Mucosa of rectum (tissue), 2 donors: ENCODE measurements around the gene FYB1.

Experiments
- H3K27ac ChIP-seq, 2 donors: one replicate each; pipeline ENCODE4 v1.7.0; 2013; ENCODE audit warnings: inconsistent platforms in 2 of 2, low read depth in 2 of 2, low read length in 2 of 2
- H3K27me3 ChIP-seq, 2 donors: one replicate each; pipeline ENCODE4 v1.7.0; 2013; ENCODE audit warnings: low read length in 2 of 2; ENCODE audit not compliant: control insufficient read depth in 2 of 2, insufficient read depth in 2 of 2
- H3K36me3 ChIP-seq, 2 donors: one replicate each; pipeline ENCODE4 v1.7.0; 2013; ENCODE audit warnings: low read length in 2 of 2; ENCODE audit not compliant: control insufficient read depth in 2 of 2, insufficient read depth in 2 of 2
- H3K4me1 ChIP-seq, 2 donors: one replicate each; pipeline ENCODE4 v1.7.0; 2013; ENCODE audit warnings: low read length in 2 of 2, mild to moderate bottlenecking in 1 of 2; ENCODE audit not compliant: control insufficient read depth in 2 of 2, insufficient read depth in 2 of 2
- H3K4me3 ChIP-seq, 2 donors: one replicate each; pipeline ENCODE4 v1.7.0; 2013; ENCODE audit warnings: low read length in 2 of 2
- H3K9ac ChIP-seq, 2 donors: one replicate each; pipeline ENCODE4 v1.7.0; 2013; ENCODE audit warnings: low read length in 2 of 2, low read depth in 1 of 2, mild to moderate bottlenecking in 1 of 2
- H3K9me3 ChIP-seq, 2 donors: one replicate each; pipeline ENCODE4 v1.7.0; 2013; ENCODE audit warnings: low read length in 2 of 2; ENCODE audit not compliant: control insufficient read depth in 2 of 2
- donor health status: healthy.
- donor health status: Normal muscosa, but diverticular disease.

FYB1 gene

GRCh38 chr5:39199335-39199734 is 20.0 kb downstream of the FYB1 start:
- Histone ChIP-seq H3K27me3 (no peaks in the 10 kb centered on the region), H3K9me3 (no peaks in the 10 kb centered on the region), H3K9ac (peak overlapping the region in 1 of 2 donors; percentile 34), H3K27ac (no peak overlapping the region), H3K36me3 (no peaks in the 10 kb centered on the region), H3K4me1 (no peaks in the 10 kb centered on the region), H3K4me3 (peak overlapping the region in 1 of 2 donors; percentile 48)

DNA sequence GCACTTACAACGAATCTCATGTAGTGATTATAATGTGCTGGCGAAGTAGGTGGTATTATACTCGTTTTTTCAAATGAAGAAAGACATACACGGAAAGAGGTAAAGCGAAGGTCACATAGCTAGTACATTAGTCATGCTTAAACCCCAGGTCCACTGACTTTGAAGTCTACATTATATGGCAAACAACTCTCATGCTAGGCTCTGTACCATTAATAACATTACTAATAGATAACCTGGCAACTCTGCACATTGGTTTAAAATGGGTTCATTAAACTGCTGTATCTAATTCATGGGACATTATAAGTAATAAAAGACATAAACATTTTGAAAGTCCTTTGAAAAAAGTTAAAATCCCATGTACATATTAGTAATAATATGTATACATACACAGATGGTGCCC is 21.2 kb downstream of the FYB1 start:
- H3K27me3 ChIP-seq = no peaks in the 10 kb centered on the region
- H3K4me1 ChIP-seq = no peaks in the 10 kb centered on the region
- no peaks in the 10 kb centered on the region for H3K9me3 ChIP-seq
- H3K4me3 ChIP-seq = peak overlapping the region in 1 of 2 donors; percentile 3
- no peaks in the 10 kb centered on the region for H3K36me3 ChIP-seq
- H3K27ac ChIP-seq = no peak overlapping the region
- H3K9ac ChIP-seq = no peak overlapping the region

DNA sequence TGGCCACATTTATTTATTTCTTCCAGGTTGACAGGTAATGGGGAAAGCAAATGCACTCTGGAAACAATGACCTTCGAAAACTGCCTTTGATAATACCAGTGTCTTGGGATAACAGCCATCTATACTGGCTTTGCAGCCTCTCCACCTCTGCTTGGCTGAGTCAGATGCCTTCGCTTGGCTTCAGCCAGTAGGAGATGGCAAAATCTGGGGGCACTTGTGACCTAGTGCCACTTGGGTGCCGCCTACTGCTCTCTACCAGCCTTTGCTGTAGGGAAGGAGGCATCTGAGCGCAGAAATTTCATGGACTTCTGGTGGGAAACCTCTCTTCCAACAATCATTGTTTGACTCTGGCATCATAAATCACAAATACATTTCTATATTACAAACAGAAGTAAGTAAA is 21.8 kb downstream of the FYB1 start:
- peaks cover 0 to 2% of the 10 kb centered on the region in 2 donors for H3K4me1 ChIP-seq
- no peaks in the 10 kb centered on the region for H3K9me3 ChIP-seq
- H3K36me3 ChIP-seq = no peaks in the 10 kb centered on the region
- peak overlapping the region in 1 of 2 donors; percentile 14 for H3K4me3 ChIP-seq
- H3K27ac ChIP-seq = no peak overlapping the region
- H3K27me3 ChIP-seq = no peaks in the 10 kb centered on the region
- H3K9ac ChIP-seq = no peak overlapping the region

- H3K4me1 ChIP-seq = peaks cover 0 to 4% of the 10 kb centered on the region in 2 donors
- H3K9ac ChIP-seq = no peak overlapping the region
- no peaks in the 10 kb centered on the region for H3K9me3 ChIP-seq
- no peak overlapping the region for H3K27ac ChIP-seq
- H3K36me3 ChIP-seq = no peaks in the 10 kb centered on the region
- H3K27me3 ChIP-seq = no peaks in the 10 kb centered on the region
- no peak overlapping the region for H3K4me3 ChIP-seq
Observed at GRCh38 chr5:39195198-39195826, 24.1 kb downstream of the FYB1 start.

GRCh38 chr5:39194466-39195136 is 24.8 kb downstream of the FYB1 start:
- H3K9me3 ChIP-seq = no peaks in the 10 kb centered on the region
- H3K4me3 ChIP-seq = no peak overlapping the region
- no peak overlapping the region for H3K27ac ChIP-seq
- peaks cover 0 to 4% of the 10 kb centered on the region in 2 donors for H3K4me1 ChIP-seq
- H3K9ac ChIP-seq = no peak overlapping the region
- H3K36me3 ChIP-seq = no peaks in the 10 kb centered on the region
- no peaks in the 10 kb centered on the region for H3K27me3 ChIP-seq

DNA sequence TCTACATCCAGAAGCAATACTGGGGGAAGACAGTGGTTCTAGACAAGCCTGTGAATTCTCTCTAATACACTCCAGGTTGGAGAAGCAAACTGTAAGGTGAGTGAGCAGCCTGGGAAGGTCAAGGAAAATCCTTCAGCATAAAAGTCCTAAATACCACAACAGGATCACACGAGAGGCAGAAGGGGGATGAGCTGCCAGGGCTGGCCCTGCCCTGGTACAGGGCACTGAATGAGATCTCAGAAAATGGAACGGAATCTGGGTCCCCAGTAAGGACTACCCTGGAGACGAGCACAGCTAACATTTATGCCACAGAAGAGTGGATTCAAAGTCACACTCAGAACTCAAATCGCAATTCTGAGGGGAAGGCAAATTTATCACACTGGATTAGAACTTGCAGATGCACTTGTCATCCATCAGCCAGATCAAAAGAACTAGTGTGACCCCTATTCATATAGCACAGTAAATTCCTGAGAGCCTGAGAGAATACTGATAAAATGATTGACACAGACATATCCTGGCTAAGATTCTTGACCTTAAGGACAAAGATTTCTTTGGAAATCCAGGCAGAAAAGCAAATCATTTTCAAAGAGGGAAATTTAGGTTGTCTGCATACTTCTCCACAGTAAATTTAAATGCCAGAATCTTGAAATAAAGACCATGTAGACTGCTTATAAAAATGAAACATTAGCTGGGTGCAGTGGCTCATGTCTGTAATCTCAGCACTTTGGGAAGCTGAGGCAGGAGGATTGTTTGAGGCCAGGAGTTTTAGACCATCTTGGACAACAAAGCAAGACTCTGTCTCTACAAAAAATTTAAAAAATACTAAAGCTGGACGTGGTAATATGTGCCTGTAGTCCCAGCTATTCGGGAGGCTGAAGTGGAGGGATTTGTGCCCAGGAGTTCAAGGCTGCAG is 25.6 kb downstream of the FYB1 start:
- no peak overlapping the region for H3K4me3 ChIP-seq
- H3K27ac ChIP-seq = no peak overlapping the region

GRCh38 chr5:39192450-39193160 is 26.8 kb downstream of the FYB1 start:
- H3K4me1 ChIP-seq = peaks cover 0 to 4% of the 10 kb centered on the region in 2 donors
- no peak overlapping the region for H3K27ac ChIP-seq
- H3K9ac ChIP-seq = no peak overlapping the region
- H3K4me3 ChIP-seq = no peak overlapping the region
- H3K27me3 ChIP-seq = no peaks in the 10 kb centered on the region
- H3K36me3 ChIP-seq = no peaks in the 10 kb centered on the region
- H3K9me3 ChIP-seq = no peaks in the 10 kb centered on the region

More for the DNA sequence above, 25.6 kb downstream of the FYB1 start:
- Histone ChIP-seq H3K4me1 (peaks cover 0 to 4% of the 10 kb centered on the region in 2 donors), H3K9me3 (no peaks in the 10 kb centered on the region), H3K36me3 (no peaks in the 10 kb centered on the region), H3K27me3 (no peaks in the 10 kb centered on the region), H3K9ac (no peak overlapping the region)

DNA sequence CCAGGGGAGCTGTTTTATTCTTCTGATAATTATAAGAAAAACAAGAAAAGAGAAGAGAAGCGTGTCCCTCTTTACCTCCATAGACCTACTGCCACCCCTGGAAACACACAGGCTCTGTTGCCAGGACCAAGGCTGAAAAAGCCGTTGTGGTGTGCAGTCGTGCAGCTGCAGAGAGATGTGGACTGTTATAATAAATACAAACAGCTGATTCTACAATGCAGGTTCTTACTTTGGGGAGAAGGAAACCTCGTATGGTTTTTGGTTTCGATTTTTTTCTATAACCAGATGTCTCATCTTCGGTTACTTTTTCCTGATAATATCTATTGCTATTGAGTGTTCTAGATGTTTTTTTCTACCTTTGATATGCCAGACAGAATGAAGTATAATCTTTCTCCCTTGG is 28.1 kb downstream of the FYB1 start:
- no peak overlapping the region for H3K9ac ChIP-seq
- H3K27me3 ChIP-seq = no peaks in the 10 kb centered on the region
- H3K9me3 ChIP-seq = no peaks in the 10 kb centered on the region
- H3K27ac ChIP-seq = no peak overlapping the region
- H3K36me3 ChIP-seq = no peaks in the 10 kb centered on the region
- H3K4me3 ChIP-seq = peak overlapping the region in 1 of 2 donors; percentile 2
- H3K4me1 ChIP-seq = peaks cover 0 to 4% of the 10 kb centered on the region in 2 donors

DNA sequence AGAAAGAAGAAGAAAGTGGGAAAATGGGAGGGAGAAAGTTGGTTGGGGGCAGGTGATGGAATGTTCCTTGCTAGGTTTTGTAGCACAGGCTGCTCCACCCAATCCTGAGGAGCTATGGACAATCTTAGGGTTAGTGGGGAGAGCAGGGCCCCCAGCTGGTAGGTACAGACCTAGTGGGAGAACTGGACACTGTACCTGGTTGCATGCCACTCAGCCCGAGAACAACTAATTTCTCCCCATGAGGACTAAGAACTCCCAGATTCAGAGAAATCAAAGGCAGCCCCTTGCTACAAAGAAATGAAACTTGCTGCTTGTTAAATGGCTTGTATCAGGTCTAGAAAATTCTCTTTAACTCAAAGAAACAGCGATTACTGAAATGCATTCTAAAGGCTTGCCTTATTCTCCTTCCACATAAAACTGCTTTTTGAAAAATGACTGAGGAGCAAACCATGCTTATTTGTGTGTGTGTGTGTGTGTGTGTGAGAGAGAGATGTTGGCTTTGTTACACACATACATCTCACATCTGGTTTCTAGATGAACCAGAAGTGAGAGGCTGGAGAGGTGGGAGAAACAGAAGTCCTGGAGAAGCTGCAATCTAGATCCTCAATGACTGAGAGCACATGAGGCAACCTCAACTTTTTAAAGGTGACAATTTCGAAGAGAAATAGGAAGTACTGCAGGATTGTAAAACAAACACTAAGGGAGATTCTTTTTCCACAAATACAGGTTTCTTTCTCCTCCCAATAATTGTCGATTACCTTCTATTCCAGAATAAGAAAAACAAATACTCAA is 28.9 kb downstream of the FYB1 start:
- no peaks in the 10 kb centered on the region for H3K27me3 ChIP-seq
- H3K27ac ChIP-seq = no peak overlapping the region
- peaks cover 0 to 4% of the 10 kb centered on the region in 2 donors for H3K4me1 ChIP-seq
- no peaks in the 10 kb centered on the region for H3K36me3 ChIP-seq
- H3K9me3 ChIP-seq = no peaks in the 10 kb centered on the region
- H3K4me3 ChIP-seq = peak overlapping the region in 1 of 2 donors; percentile 2
- no peak overlapping the region for H3K9ac ChIP-seq
